ENCODE data around the gene BRCC3.

GRCh38 chrX:155052738-155053498 lies 18.4 kb upstream of the BRCC3 start:
- no peak for TF ChIP-seq ZNF274 (IDR thresholded peaks at IDR 0.05; ENCODE audit: low read depth, low read length)
- TF ChIP-seq YY1 (IDR thresholded peaks at IDR 0.05; ENCODE audit: insufficient read depth, insufficient read length), result no peak
- TF ChIP-seq SUZ12 (IDR thresholded peaks at IDR 0.05; ENCODE audit: extremely low read depth, insufficient read depth, insufficient read length), result no peak
